ENCODE measurements around the gene EXOSC7. TPM values are rescaled to one million over a fixed set of nuclear protein-coding genes. Genes with fewer than 3 reads are reported as not detected.

Gene EXOSC7
- total and polyA plus RNA-seq, 2 of the 4 experiments (the other 2 are of a cell fraction): 61.6 to 62.2 TPM

- no peak for TF ChIP-seq CTCF (conservative IDR thresholded peaks at IDR 0.05; ENCODE audit: low read depth, low read length)
- TF ChIP-seq MAZ (IDR thresholded peaks at IDR 0.05; ENCODE audit: borderline replicate concordance, low read depth, low read length): no peak
- no peak for TF ChIP-seq CEBPB (IDR thresholded peaks at IDR 0.05; ENCODE audit: low read depth, low read length)
- no peak for TF ChIP-seq CHD1 (IDR thresholded peaks at IDR 0.05; ENCODE audit: low read depth, low read length)
- no peak for TF ChIP-seq RAD21 (IDR thresholded peaks at IDR 0.05; ENCODE audit: low read length)
- TF ChIP-seq FOS (IDR thresholded peaks at IDR 0.05; ENCODE audit: low read depth, low read length): no peak
- TF ChIP-seq ELK1 (IDR thresholded peaks at IDR 0.05; ENCODE audit: borderline replicate concordance, low read depth, low read length): no peak
- no peak for TF ChIP-seq SMC3 (IDR thresholded peaks at IDR 0.05; ENCODE audit: low read depth, low read length)
- no peak for TF ChIP-seq RCOR1 (IDR thresholded peaks at IDR 0.05; ENCODE audit: insufficient replicate concordance, low read length)
- no peak for TF ChIP-seq NFE2L2 (IDR thresholded peaks at IDR 0.05; ENCODE audit: low read depth, low read length)
- no peak for TF ChIP-seq MXI1 (IDR thresholded peaks at IDR 0.05; ENCODE audit: borderline replicate concordance, low read depth, low read length)
- ChIA-PET POLR2A (ENCODE audit: unreplicated experiment) (no interaction called here), CTCF (interaction anchor here (1.1 kb wide), 3 partner anchors 10 to 29 kb away, joined by 3 read pairs; no protein-coding TSS in a partner anchor)
- Histone ChIP-seq H3K9me1 (ENCODE audit: insufficient read depth, low read length) (peaks cover 8% of the 10 kb centered on the region), H3K79me1 (ENCODE audit: low read depth in 1 of 2, low read length in 2 of 2) (peaks cover 52 to 70% of the 10 kb centered on the region in 2 experiments), H4K5ac (ENCODE audit: low read depth, low read length) (no peak overlapping the region), H3K4ac (ENCODE audit: low read depth, low read length) (no peak overlapping the region), H3K56ac (ENCODE audit: extremely low read depth, insufficient read depth, low read length) (no peak overlapping the region), H3K27ac (ENCODE audit: insufficient read depth, low read length) (no peak overlapping the region), H2BK5ac (ENCODE audit: low read depth, low read length, poor library complexity, severe bottlenecking) (no peak overlapping the region), H3K9ac (ENCODE audit: low read depth, low read length) (no peak overlapping the region), H2BK15ac (ENCODE audit: low read depth, low read length) (no peak overlapping the region), H3K27me3 (ENCODE audit: control insufficient read depth, insufficient read depth, low read length) (no peaks in the 10 kb centered on the region), H3K4me2 (ENCODE audit: low read depth, low read length) (no peak overlapping the region), H4K20me1 (ENCODE audit: insufficient read depth, low read length) (peaks cover 55% of the 10 kb centered on the region), H3K9me3 (ENCODE audit: control insufficient read depth, insufficient read depth, low read length) (no peaks in the 10 kb centered on the region), H2AFZ (replicated peaks; ENCODE audit: low read length, poor library complexity) (no peak overlapping the region), H4K8ac (ENCODE audit: low read depth in 2 of 2, low read length in 2 of 2) (no peak overlapping the region), H3K14ac (replicated peaks; ENCODE audit: low read depth, low read length) (no peak overlapping the region), H3K18ac (ENCODE audit: low read depth, low read length) (no peak overlapping the region), H2AK5ac (ENCODE audit: low read depth, low read length) (no peak overlapping the region), H4K91ac (ENCODE audit: insufficient read depth, low read depth, low read length) (no peak overlapping the region), H2AK9ac (replicated peaks; ENCODE audit: low read depth, low read length, poor library complexity) (no peak overlapping the region), H3K23ac (ENCODE audit: low read depth, low read length) (no peak overlapping the region), H3K4me3 (ENCODE audit: insufficient read depth, low read depth, low read length) (no peak overlapping the region), H3K36me3 (ENCODE audit: control insufficient read depth, insufficient read depth, low read length) (no peaks in the 10 kb centered on the region), H2BK120ac (ENCODE audit: low read depth, low read length) (no peak overlapping the region), H3K4me1 (ENCODE audit: control insufficient read depth, insufficient read depth, low read length) (peaks cover 4% of the 10 kb centered on the region; the same call in 1 of the 2 replicates), H2BK20ac (ENCODE audit: low read depth, low read length) (no peak overlapping the region)
- intact Hi-C loops (cut with micrococcal nuclease): no loop called here
- ATAC-seq (ENCODE audit: low read depth) (no peak), DNase-seq (no peak)
- WGBS, 2 experiments (ENCODE audit: extremely low coverage in 2 of 2, insufficient read length in 1 of 2): no CpG with 5 or more reads among the region's 2 CpGs
- BruUV-seq (replicated peaks): no TSS peak
- in situ Hi-C loops (cut with MboI; ENCODE audit: low sequenced_read_pairs): no loop called here
- dilution Hi-C loops (cut with HindIII; ENCODE audit: low sequenced_read_pairs, unreplicated experiment): no loop called here
Observed at GRCh38 chr3:44984335-44984734, 8.3 kb downstream of the EXOSC7 start.

Measured in IMR-90 (cell line).